Activated effector memory CD4-positive, alpha-beta T cell treated with Interleukin-2 at 50 U/mL for 16 hours (primary cell): ENCODE data around the gene SH3TC2.

Experiments used
- DNase-seq: peaks from one replicate; pipeline ENCODE4 v3.0.0-alpha.2; 2020

SH3TC2 gene

GRCh38 chr5:148995791-148996190 lies 67.1 kb downstream of the SH3TC2 start:
- no peak for DNase-seq

- no peak for DNase-seq
Measured at GRCh38 chr5:148993283-148993936, 69.5 kb downstream of the SH3TC2 start.

GRCh38 chr5:148992265-148992664 lies 70.6 kb downstream of the SH3TC2 start:
- DNase-seq = no peak

- no peak for DNase-seq
Measured at GRCh38 chr5:148991566-148991965, 71.3 kb downstream of the SH3TC2 start.

- no peak for DNase-seq
Measured at GRCh38 chr5:148990817-148991216, 72.0 kb downstream of the SH3TC2 start.

GRCh38 chr5:148989567-148989966 lies 73.3 kb downstream of the SH3TC2 start:
- DNase-seq = no peak

- DNase-seq = no peak
Measured at GRCh38 chr5:148988328-148988727, 74.5 kb downstream of the SH3TC2 start.

GRCh38 chr5:148986636-148987035 lies 76.2 kb downstream of the SH3TC2 start:
- no peak for DNase-seq

GRCh38 chr5:148984345-148984744 lies 78.5 kb downstream of the SH3TC2 start:
- no peak for DNase-seq

GRCh38 chr5:148981353-148981752 lies 81.5 kb downstream of the SH3TC2 start:
- DNase-seq = no peak

GRCh38 chr5:148980731-148981130 lies 82.1 kb downstream of the SH3TC2 start:
- DNase-seq = no peak

- no peak for DNase-seq
Measured at GRCh38 chr5:148979083-148979723, 83.7 kb downstream of the SH3TC2 start.

GRCh38 chr5:148978370-148979082 lies 84.3 kb downstream of the SH3TC2 start:
- no peak for DNase-seq

GRCh38 chr5:148976569-148977381 lies 86.1 kb downstream of the SH3TC2 start:
- DNase-seq = no peak

- DNase-seq = no peak
Measured at GRCh38 chr5:148974642-148975327, 88.1 kb downstream of the SH3TC2 start.

- DNase-seq = no peak
Measured at GRCh38 chr5:148973455-148973854, 89.4 kb downstream of the SH3TC2 start.

- DNase-seq = no peak
Measured at GRCh38 chr5:148972974-148973374, 89.9 kb downstream of the SH3TC2 start.

GRCh38 chr5:148972396-148972795 lies 90.5 kb downstream of the SH3TC2 start:
- DNase-seq = no peak

- DNase-seq = no peak
Measured at GRCh38 chr5:148970876-148971275, 92.0 kb downstream of the SH3TC2 start.

- no peak for DNase-seq
Measured at GRCh38 chr5:148970228-148970627, 92.6 kb downstream of the SH3TC2 start.

GRCh38 chr5:148969291-148969690 lies 93.6 kb downstream of the SH3TC2 start:
- no peak for DNase-seq

- no peak for DNase-seq
Measured at GRCh38 chr5:148968311-148968710, 94.6 kb downstream of the SH3TC2 start.

GRCh38 chr5:148967783-148968182 lies 95.1 kb downstream of the SH3TC2 start:
- DNase-seq = no peak
